GM12873 (cell line): ENCODE results near the gene FAM9A.

ENCODE experiments used
- CTCF ChIP-seq: IDR thresholded peaks from 2 replicates; pipeline ENCODE4 v1.5.1; 2012; ENCODE audit warnings: low read depth, mild to moderate bottlenecking, moderate library complexity, low read length, control low read depth; ENCODE audit not compliant: insufficient read depth; ENCODE audit errors: missing control alignments

FAM9A gene

GRCh38 chrX:8822002-8822401 is 20.8 kb upstream of the FAM9A start:
- no peak for TF ChIP-seq CTCF

- peak; percentile 8 for TF ChIP-seq CTCF
These were observed 19.8 kb upstream of the FAM9A start for GRCh38 chrX:8820910-8821527.

GRCh38 chrX:8815460-8816065 is 14.4 kb upstream of the FAM9A start:
- TF ChIP-seq CTCF: peak; percentile 84

GRCh38 chrX:8813036-8813435 is 11.9 kb upstream of the FAM9A start:
- no peak for TF ChIP-seq CTCF

GRCh38 chrX:8811611-8812010 is 10.4 kb upstream of the FAM9A start:
- TF ChIP-seq CTCF: no peak

GRCh38 chrX:8808661-8809060 is 7.5 kb upstream of the FAM9A start:
- no peak for TF ChIP-seq CTCF

GRCh38 chrX:8805974-8806373 is 4.8 kb upstream of the FAM9A start:
- no peak for TF ChIP-seq CTCF

- no peak for TF ChIP-seq CTCF
These were observed 3.9 kb upstream of the FAM9A start for GRCh38 chrX:8805046-8805445.
